Activated CD4-positive, alpha-beta T cell treated with anti-CD3 and anti-CD28 coated beads, Interleukin-2, amount 10 ng/mL, durations not matched to agents 7 days and 5 days (primary cell): ENCODE data around the gene SLC39A7. TPM values are rescaled to one million over a fixed set of nuclear protein-coding genes. Genes with fewer than 3 reads are reported as not detected.
A peak's percentile ranks its signal among the peaks of the same experiment; 100 is the strongest.

Experiments
- CTCF ChIA-PET: fragments of 350-600 bp; sonication (Branson Sonifier 250); formaldehyde crosslinking; loops from one replicate; lab custom pipeline; 2021; ENCODE audit warnings: antibody characterized with exemption; lab: Charles Lee
- POLR2A ChIA-PET: fragments of 350-600 bp; sonication (Branson Sonifier 250); formaldehyde crosslinking; loops from one replicate; lab custom pipeline; 2021; ENCODE audit warnings: antibody characterized with exemption; lab: Charles Lee
- DNase-seq: peaks from one replicate; pipeline ENCODE4 v3.0.0-alpha.2; 2020
- H3K27ac Mint-ChIP-seq: one replicate; pipeline ENCODE4 v1.8.0; 2021; ENCODE audit warnings: mild to moderate bottlenecking, moderate library complexity, mixed read lengths
- H3K27me3 Mint-ChIP-seq: one replicate; pipeline ENCODE4 v1.8.0; 2021; ENCODE audit warnings: mixed read lengths
- H3K36me3 Mint-ChIP-seq: one replicate; pipeline ENCODE4 v1.8.0; 2021; ENCODE audit warnings: low read depth, mixed read lengths
- H3K4me1 Mint-ChIP-seq: one replicate; pipeline ENCODE4 v1.8.0; 2021; ENCODE audit warnings: mixed read lengths
- H3K4me3 Mint-ChIP-seq: one replicate; pipeline ENCODE4 v1.8.0; 2021; ENCODE audit warnings: mild to moderate bottlenecking, moderate library complexity, mixed read lengths
- H3K9me3 Mint-ChIP-seq: one replicate; pipeline ENCODE4 v1.8.0; 2021; ENCODE audit warnings: mixed read lengths
- total RNA-seq, 2 experiments: library from RNA; stranded (reverse); gene quantifications; one replicate each; pipeline ENCODE4 v1.2.3, GENCODE V29; 2021

The SLC39A7 gene, protein sequence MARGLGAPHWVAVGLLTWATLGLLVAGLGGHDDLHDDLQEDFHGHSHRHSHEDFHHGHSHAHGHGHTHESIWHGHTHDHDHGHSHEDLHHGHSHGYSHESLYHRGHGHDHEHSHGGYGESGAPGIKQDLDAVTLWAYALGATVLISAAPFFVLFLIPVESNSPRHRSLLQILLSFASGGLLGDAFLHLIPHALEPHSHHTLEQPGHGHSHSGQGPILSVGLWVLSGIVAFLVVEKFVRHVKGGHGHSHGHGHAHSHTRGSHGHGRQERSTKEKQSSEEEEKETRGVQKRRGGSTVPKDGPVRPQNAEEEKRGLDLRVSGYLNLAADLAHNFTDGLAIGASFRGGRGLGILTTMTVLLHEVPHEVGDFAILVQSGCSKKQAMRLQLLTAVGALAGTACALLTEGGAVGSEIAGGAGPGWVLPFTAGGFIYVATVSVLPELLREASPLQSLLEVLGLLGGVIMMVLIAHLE
- total RNA-seq, result 10 to 100 TPM; 34.8 to 48.5 TPM

DNA sequence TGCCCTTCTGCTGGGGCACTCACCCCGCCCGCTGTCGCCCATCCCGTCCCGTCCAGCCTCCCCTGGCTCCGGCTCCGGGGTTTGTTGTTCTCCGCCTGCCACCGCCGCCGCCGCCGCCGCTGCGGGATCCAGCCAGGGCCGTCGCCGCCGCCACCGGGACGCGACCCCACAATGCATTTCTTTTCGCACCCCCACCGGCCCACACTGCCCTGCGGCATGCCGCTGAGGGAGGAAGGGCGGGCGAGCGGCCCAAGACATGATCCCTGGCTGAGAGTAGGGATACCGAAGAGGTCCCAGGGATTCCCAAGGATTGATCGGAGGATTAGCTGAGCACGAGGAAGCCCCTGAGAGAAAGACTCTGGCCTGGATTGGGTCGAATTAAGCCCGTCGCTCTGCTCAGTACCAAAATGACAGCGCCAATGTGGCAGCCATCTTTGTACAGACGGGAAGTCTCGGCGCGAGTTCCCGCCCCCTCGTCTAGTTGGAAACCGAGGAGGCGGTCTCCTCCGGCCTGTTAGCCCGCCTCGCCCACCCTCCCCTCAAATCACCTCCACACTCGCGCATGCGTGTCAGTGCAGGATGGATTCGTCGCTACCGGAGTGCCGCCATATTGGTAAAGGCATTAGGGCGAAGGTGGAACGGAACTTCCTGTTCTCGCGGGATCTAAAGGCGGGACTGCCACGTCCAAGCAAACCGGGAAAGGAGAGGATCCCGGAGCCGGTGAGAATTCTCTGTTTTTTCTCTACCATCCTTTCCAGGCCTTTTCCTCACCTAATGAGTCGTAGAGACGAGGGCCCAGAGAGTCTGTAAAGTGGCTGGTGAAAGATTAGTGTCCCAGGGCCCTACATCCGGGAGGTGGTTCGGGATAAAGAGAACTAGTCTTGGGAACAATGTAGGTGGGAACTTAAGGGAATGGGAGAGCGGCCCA, at the start of gene SLC39A7, which contains the start of gene RXRB:
Gene SLC39A7 (plus strand): TSS at position 649 of the 928 bp plus-strand sequence. CDS start 379 bp downstream, outside the sequence.
Gene RXRB (minus strand): TSS at position 447 of the 928 bp plus-strand sequence. CDS start 189 bp downstream, at position 258.
- Mint-ChIP-seq H3K27ac (peak within 1 kb of the TSS; percentile 99), H3K4me3 (peak within 1 kb of the TSS; percentile 100), H3K9me3 (no peaks in the 10 kb centered on the region), H3K36me3 (peaks cover 44% of the 10 kb centered on the region), H3K27me3 (no peaks in the 10 kb centered on the region), H3K4me1 (peaks cover 68% of the 10 kb centered on the region)
- DNase-seq, result peak; percentile 100
- ChIA-PET POLR2A (no interaction called here), CTCF (interaction anchor here (1.9 kb wide), 1 partner anchor 8 kb away, joined by 4 read pairs; the partner anchor contains the start of gene RING1)

DNA sequence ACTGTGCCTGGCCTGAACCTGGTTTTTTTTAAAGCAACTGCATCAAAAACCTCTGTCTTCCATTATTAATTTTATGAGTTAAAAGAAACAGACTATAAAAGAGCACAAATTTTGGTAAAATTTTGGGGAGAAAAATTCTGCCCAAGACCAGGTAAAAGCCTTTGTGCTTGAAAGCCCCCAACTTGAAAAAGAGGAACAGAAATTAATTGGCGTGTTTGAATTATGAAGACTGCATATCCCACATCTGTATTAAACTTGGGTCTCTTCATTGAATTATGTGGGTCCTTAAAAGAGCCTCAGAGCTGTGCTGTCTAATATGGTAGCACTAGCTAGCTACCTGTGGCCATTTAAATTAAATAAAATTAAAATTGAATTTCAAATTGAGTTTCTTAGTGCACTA, 49.6 kb upstream of the SLC39A7 start:
- ChIA-PET POLR2A (no interaction called here), CTCF (interaction anchor here (0.6 to 1.9 kb wide), 4 partner anchors 15 to 97 kb away, joined by 3 to 6 read pairs (median 4); no protein-coding TSS in a partner anchor)
- DNase-seq, result no peak
- Mint-ChIP-seq H3K27ac (no peak overlapping the region), H3K4me1 (no peaks in the 10 kb centered on the region), H3K36me3 (no peaks in the 10 kb centered on the region), H3K9me3 (peaks cover 11% of the 10 kb centered on the region), H3K27me3 (peaks cover 37% of the 10 kb centered on the region), H3K4me3 (no peak overlapping the region)

- Mint-ChIP-seq H3K27ac (no peak overlapping the region), H3K27me3 (peaks cover 32% of the 10 kb centered on the region), H3K9me3 (peaks cover 11% of the 10 kb centered on the region), H3K4me3 (no peak overlapping the region), H3K4me1 (no peaks in the 10 kb centered on the region), H3K36me3 (no peaks in the 10 kb centered on the region)
- ChIA-PET CTCF (interaction anchor here (0.9 to 1.8 kb wide), 4 partner anchors 11 to 94 kb away, joined by 3 to 7 read pairs (median 3); no protein-coding TSS in a partner anchor), POLR2A (no interaction called here)
- no peak for DNase-seq
Measured at GRCh38 chr6:33154349-33154748, 46.3 kb upstream of the SLC39A7 start.

DNA sequence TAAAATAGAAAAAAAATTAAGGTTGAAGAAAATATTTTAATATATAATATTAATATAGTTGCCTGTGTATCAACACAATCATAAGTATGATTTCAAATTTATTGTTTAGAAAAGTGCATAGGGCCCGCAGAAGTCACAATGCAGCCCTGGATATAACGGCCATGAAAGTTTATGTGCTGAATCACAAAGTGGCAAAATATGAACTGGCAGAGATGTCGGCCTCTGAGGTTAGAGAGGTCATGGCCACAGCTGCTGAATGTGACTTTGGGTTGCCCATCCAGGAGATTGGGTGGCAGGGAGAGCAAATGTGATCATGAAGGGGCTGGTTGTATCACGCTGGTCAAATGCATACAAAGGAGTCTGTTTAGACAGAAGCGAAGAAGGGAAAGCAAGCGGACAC, 44.1 kb upstream of the SLC39A7 start:
- CTCF ChIA-PET, result no interaction called here
- POLR2A ChIA-PET, result no interaction called here
- Mint-ChIP-seq H3K4me3 (no peak overlapping the region), H3K36me3 (no peaks in the 10 kb centered on the region), H3K4me1 (peaks cover 12% of the 10 kb centered on the region), H3K27me3 (peaks cover 21% of the 10 kb centered on the region), H3K9me3 (peaks cover 11% of the 10 kb centered on the region), H3K27ac (no peak overlapping the region)
- no peak for DNase-seq

- no peak overlapping the region for H3K27ac Mint-ChIP-seq
- peaks cover 18% of the 10 kb centered on the region for H3K27me3 Mint-ChIP-seq
- ChIA-PET CTCF (interaction anchor here (1.2 to 3.7 kb wide), 2 partner anchors 22 to 92 kb away, joined by 4 to 11 read pairs; no protein-coding TSS in a partner anchor), POLR2A (no interaction called here)
- peaks cover 7% of the 10 kb centered on the region for H3K9me3 Mint-ChIP-seq
- H3K4me3 Mint-ChIP-seq, result no peak overlapping the region
- peaks cover 16% of the 10 kb centered on the region for H3K4me1 Mint-ChIP-seq
- no peaks in the 10 kb centered on the region for H3K36me3 Mint-ChIP-seq
- no peak for DNase-seq
Measured at GRCh38 chr6:33156964-33157363, 43.7 kb upstream of the SLC39A7 start.

DNA sequence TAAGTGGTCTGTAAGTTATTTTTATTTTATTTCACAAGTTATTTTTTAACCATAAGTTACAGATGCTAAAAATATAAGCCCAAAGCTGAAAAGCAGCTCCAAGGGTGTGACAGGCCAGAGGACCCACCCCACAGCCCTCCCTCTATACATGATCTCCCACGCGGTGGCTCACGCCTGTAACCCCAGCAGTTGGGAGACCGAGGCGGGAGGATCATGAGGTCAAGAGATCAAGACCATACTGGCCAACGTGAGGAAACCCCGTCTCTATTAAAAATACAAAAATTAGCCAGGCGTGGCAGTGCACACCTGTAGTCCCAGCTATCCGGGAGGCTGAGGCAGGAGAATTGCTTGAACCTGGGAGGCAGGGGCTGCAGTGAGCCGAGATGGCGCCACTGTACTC, 40.6 kb upstream of the SLC39A7 start:
- Mint-ChIP-seq H3K4me1 (peaks cover 19% of the 10 kb centered on the region), H3K27me3 (peaks cover 5% of the 10 kb centered on the region), H3K9me3 (no peaks in the 10 kb centered on the region), H3K4me3 (no peak overlapping the region), H3K36me3 (no peaks in the 10 kb centered on the region), H3K27ac (no peak overlapping the region)
- POLR2A ChIA-PET, result no interaction called here
- no peak for DNase-seq
- CTCF ChIA-PET, result interaction anchor here (1.0 to 3.7 kb wide), 2 partner anchors 30 to 89 kb away, joined by 4 to 11 read pairs; no protein-coding TSS in a partner anchor

- Mint-ChIP-seq H3K27ac (no peak overlapping the region), H3K9me3 (no peaks in the 10 kb centered on the region), H3K27me3 (peaks cover 3% of the 10 kb centered on the region), H3K36me3 (no peaks in the 10 kb centered on the region), H3K4me1 (peaks cover 19% of the 10 kb centered on the region), H3K4me3 (peak overlapping the region; percentile 77)
- ChIA-PET POLR2A (no interaction called here), CTCF (interaction anchor here (0.6 to 2.6 kb wide), 7 partner anchors 11 to 163 kb away, joined by 3 to 14 read pairs (median 3); no protein-coding TSS in a partner anchor)
- DNase-seq, result no peak
Measured at GRCh38 chr6:33160728-33161344, 39.8 kb upstream of the SLC39A7 start.

DNA sequence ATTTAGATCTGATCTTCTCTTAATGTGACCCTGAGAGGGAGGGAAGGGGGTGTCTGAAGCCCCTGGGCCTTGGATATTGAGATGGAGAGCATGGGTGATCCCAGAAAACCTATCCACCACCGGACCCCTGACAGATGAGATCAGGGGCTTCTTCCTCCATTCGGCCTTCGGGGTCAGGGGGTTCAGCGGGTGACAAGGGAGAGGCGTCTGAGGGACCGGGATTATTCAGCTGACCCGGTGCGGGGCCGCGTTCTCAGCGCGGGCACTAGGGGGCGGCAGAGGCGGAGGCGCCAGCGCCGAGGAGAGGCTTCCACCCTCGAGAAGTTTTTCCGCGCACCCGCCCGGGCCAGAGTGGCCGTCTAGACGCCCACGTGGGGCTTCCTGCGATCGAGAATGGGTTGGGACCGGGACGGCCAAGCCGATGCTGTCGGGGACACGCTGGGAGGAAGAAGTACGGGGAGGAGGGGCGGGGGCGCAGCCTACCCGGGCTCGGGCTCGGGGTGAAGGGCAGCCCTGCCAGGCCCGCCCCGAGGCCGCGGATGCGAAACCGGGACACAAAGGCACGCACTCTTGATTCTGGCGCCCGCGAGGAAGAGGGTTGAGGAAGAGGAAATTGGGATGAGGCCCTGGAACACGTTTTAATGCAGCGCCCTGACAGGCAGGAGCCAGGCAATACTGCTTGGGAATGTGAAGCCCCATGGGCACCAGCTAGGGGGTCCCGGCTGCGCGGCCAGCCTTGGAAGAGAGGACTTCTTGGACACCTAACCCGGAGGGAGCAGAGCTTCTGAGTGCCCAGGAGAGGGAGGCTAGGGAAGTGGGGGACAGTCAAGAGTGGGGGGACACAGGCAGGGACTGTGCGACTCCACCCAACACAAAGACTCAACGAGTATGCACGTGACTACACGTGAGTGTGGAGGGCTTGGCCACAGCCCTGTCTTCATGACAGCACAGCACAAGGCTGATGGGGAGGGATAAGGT, 39.0 kb upstream of the SLC39A7 start:
- ChIA-PET POLR2A (no interaction called here), CTCF (interaction anchor here (0.6 to 2.6 kb wide), 9 partner anchors 11 to 162 kb away, joined by 3 to 14 read pairs (median 3); partner anchors contain the start of gene HSD17B8)
- H3K27ac Mint-ChIP-seq, result peak overlapping the region; percentile 87
- peak; percentile 82 for DNase-seq
- peaks cover 19% of the 10 kb centered on the region for H3K4me1 Mint-ChIP-seq
- H3K27me3 Mint-ChIP-seq, result peaks cover 3% of the 10 kb centered on the region
- H3K4me3 Mint-ChIP-seq, result peak overlapping the region; percentile 77
- no peaks in the 10 kb centered on the region for H3K9me3 Mint-ChIP-seq
- no peaks in the 10 kb centered on the region for H3K36me3 Mint-ChIP-seq

DNA sequence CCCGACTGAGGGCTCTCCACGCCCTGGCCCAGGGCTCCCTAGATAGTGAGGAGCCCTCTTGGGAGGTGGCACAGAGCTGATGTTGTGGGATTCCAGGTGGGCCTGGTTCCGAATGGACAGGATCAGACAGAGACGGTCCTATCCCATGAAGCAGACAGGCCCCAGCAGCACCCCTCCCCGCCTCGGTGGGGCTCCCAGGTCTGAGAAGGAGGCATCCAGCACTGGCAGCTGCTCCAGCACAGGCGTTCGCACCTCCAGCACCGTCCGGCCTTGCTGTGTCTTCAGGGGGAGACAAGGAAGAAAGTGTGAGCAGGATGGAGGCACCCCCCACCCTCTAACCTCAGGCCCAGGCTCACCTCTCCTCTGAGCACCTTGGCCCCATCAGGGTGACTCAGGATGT, 37.1 kb upstream of the SLC39A7 start:
- no peak for DNase-seq
- peaks cover 19% of the 10 kb centered on the region for H3K4me1 Mint-ChIP-seq
- H3K27ac Mint-ChIP-seq, result no peak overlapping the region
- no peaks in the 10 kb centered on the region for H3K36me3 Mint-ChIP-seq
- H3K27me3 Mint-ChIP-seq, result peaks cover 2% of the 10 kb centered on the region
- no peak overlapping the region for H3K4me3 Mint-ChIP-seq
- CTCF ChIA-PET, result interaction anchor here (1.1 to 2.6 kb wide), 4 partner anchors 10 to 34 kb away, joined by 3 to 10 read pairs (median 5); no protein-coding TSS in a partner anchor
- POLR2A ChIA-PET, result no interaction called here
- no peaks in the 10 kb centered on the region for H3K9me3 Mint-ChIP-seq

- POLR2A ChIA-PET, result no interaction called here
- Mint-ChIP-seq H3K27ac (no peak overlapping the region), H3K9me3 (no peaks in the 10 kb centered on the region)
Measured at GRCh38 chr6:33164176-33164575, 36.5 kb upstream of the SLC39A7 start.

More at GRCh38 chr6:33164176-33164575, 36.5 kb upstream of the SLC39A7 start:
- CTCF ChIA-PET, result interaction anchor here (1.1 to 1.5 kb wide), 4 partner anchors 10 to 34 kb away, joined by 3 to 8 read pairs (median 5); no protein-coding TSS in a partner anchor
- no peak for DNase-seq
- Mint-ChIP-seq H3K4me1 (peaks cover 19% of the 10 kb centered on the region), H3K36me3 (no peaks in the 10 kb centered on the region), H3K4me3 (no peak overlapping the region), H3K27me3 (no peaks in the 10 kb centered on the region)
